GM18873 (cell line): ENCODE data around the gene HTR2C.
"Not testable (repeated sequence)": the region's sequence is repeated elsewhere in the genome, so short reads cannot be mapped to it uniquely, and the experiment has no call there.

Source experiments
- ATAC-seq: cut with Tn5 transposase; IDR thresholded peaks from one replicate; pipeline ENCODE4 v1.9.1; 2021; ENCODE audit warnings: mild to moderate bottlenecking, moderate library complexity, moderate number of reproducible peaks; ENCODE audit not compliant: unreplicated experiment, low FRiP score

HTR2C gene

DNA sequence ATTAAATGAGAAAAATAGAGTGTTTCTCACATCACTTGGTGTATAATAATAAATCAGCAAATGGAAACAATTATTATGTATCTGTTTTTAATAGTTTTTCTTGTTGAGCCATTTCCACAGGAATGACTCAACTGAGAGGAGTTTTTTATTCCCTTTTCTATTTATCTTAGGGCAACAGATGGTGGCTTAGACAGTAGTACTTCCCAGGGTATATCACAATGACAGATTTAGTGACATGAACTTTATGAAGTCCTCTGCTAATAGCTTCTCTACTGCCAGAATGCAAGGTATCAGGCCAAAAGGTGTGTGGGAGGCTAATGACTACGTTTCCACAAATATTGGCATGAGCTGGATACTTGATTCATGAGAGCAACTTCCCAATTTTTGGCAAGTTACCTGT is 126.7 kb downstream of the HTR2C start:
- no peak for ATAC-seq

DNA sequence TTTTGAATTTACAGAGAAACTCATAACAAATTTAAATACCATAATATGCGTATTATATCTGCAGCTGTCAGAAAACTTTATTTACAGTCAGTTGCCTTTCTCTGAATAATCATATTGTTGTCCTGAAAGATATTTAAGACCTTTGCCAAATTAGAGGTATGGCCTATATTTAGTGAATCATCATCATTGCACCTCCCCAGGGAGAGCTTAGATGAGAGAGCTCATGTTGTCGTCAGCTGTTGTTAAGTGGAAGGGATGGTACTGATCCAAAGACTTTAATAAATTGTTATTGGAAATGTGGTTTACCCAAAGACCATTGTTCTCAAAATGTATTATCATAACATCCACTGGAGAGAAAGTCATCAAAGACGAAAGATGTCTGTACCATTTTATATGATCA is 128.6 kb downstream of the HTR2C start:
- no peak for ATAC-seq

DNA sequence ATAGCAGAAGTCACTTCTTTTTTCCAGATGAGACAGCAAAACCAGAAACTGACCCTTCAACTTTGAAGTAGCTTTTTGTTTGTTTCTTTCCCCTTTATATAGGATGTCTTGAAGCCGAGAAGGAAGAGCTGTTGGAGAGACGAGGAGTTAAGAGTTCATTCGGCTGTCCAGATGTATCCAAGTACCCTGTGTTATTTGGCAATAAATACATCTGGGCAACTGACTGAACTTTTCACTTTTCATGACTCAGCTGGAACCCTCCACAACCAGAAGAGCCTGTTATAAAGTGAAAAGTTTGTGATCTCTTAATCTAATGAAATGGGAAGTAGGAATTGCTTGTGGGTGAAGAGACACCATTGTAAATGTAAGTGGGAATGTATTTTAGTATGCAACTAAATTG is 131.2 kb downstream of the HTR2C start:
- no peak for ATAC-seq

GRCh38 chrX:114717921-114718320 is 134.0 kb downstream of the HTR2C start:
- no peak for ATAC-seq

DNA sequence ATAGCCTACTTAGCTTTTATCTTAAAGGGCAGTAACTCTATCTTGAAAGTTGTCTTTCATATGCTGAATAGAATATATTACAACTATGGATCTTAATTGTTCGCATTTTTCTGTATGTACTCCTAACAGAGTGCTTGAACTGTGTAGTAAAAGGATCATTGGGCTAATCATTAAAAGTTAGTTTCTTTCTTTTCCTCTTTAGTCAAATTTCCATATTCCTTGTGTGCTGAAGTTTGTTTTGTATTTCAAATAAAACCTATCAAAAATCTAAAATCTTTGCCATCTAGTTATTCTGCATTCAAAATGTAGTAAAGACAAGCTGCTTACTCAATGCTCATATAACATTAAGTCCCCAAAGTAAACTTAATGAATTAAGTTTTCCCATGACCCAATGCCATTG is 182.7 kb downstream of the HTR2C start:
- ATAC-seq = no peak

DNA sequence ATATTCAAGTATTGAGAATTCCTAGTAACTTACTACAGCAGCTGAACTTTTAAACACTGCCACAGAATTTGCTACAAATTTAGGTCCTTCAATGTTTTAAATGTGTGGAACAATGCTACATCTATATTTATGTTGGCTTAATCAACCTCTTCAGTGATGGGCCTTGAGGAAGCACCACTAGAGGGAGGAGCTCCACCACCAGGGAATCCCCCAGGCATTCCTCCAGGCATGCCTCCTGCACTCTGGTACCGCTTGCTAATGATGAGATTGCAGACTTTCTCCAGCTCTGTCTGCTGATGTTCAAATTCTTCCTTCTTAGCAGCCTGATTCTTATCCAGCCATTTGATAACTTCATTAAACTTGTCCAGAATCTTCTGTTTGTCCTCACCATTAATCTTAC is 190.8 kb downstream of the HTR2C start:
- ATAC-seq = no peak

DNA sequence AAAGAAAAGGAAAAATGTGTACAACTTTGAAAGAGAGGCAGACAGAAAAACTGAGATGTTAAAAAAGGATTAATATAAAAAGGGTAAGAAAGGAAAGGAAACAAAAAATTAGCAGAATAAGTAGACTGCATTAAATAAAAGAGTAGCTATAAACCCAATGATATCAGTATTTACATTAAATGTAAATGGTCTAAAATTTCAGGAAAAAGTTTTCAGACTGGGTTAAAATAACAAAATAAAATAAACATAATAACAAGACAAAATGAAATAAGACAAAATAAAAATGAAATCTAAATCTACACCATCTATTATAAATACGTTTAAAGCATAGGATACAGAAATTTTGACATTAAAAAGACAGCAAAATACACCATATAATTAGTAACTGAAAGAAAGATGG is 199.0 kb downstream of the HTR2C start:
- ATAC-seq = no peak

- ATAC-seq = no peak
Measured at GRCh38 chrX:114787061-114787460, 203.2 kb downstream of the HTR2C start.

- no peak for ATAC-seq
Measured at GRCh38 chrX:114797494-114797893, 213.6 kb downstream of the HTR2C start.

GRCh38 chrX:114798907-114799306 is 215.0 kb downstream of the HTR2C start:
- no peak for ATAC-seq

- no peak for ATAC-seq
Measured at GRCh38 chrX:114800719-114801118, 216.8 kb downstream of the HTR2C start.

- no peak for ATAC-seq
Measured at GRCh38 chrX:114819509-114819908, 235.6 kb downstream of the HTR2C start.

- no peak for ATAC-seq
Measured at GRCh38 chrX:114841051-114841450, 257.2 kb downstream of the HTR2C start.

- no peak for ATAC-seq
Measured at GRCh38 chrX:114842181-114842580, 258.3 kb downstream of the HTR2C start.

GRCh38 chrX:114889481-114889880 is 305.6 kb downstream of the HTR2C start:
- no peak for ATAC-seq

DNA sequence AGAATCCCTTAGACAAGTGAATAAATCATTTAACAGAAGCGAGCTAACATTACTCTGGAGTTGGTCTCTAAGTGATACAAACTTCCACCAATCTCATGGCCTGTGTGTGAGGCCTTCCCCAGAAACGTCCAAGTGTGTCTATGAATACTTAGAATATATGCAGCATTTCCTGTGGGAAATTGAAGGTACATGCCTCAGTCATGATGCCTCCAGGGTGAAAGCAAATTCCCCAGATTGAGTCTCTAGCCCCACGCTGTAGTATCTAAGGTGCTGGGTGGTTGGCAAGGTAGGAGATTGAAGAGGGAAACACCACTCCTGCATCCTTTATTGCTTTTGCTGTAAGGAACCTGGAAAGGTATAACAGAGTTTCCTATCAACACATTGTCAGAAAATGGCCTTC is 319.7 kb downstream of the HTR2C start:
- ATAC-seq = no peak

GRCh38 chrX:114905251-114905650 is 321.4 kb downstream of the HTR2C start:
- ATAC-seq = no peak

DNA sequence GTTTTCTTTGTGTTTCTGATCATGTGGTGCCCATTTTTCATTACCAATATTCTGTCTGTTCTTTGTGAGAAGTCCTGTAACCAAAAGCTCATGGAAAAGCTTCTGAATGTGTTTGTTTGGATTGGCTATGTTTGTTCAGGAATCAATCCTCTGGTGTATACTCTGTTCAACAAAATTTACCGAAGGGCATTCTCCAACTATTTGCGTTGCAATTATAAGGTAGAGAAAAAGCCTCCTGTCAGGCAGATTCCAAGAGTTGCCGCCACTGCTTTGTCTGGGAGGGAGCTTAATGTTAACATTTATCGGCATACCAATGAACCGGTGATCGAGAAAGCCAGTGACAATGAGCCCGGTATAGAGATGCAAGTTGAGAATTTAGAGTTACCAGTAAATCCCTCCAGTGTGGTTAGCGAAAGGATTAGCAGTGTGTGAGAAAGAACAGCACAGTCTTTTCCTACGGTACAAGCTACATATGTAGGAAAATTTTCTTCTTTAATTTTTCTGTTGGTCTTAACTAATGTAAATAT is 323.2 kb downstream of the HTR2C start:
- no peak for ATAC-seq

GRCh38 chrX:114924423-114924822 is 340.5 kb downstream of the HTR2C start:
- ATAC-seq = no peak

DNA sequence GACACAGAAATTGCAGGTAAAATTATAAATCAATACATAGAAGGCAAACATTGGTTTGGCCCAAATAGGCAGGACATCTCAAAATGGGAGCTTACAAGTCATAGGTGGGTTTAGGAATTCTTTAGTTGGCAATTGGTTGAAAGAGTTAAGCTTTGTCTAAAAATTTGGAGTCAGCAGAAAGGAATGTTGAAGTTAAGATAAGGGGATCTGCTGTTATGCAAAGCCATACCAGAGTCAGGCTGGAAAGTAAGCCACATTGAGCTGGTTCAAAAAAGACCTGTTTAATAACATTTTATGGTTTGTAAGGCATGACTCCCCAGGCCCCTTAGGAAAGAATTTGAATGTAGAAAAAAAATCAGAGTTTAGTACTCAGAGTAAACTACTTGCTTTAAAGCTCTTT is 341.0 kb downstream of the HTR2C start:
- no peak for ATAC-seq

DNA sequence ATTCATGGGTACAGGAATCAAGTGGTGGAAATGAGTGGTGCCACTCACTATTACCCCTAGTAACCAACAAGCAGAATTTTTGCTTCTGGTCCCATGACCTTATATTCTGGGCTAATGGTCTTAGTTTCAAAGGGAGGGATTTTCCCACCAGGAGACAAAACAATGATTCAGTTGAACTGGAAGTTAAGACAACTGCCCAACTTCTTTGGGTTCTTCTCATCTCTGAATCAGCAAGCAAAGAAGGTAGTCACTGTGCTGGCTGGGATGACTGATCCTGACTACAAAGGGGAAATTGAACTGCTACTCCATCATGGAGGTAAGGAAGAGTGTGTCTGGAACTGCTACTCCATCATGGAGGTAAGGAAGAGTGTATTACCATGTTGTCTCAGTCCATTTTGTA is 346.3 kb downstream of the HTR2C start:
- ATAC-seq = no peak

DNA sequence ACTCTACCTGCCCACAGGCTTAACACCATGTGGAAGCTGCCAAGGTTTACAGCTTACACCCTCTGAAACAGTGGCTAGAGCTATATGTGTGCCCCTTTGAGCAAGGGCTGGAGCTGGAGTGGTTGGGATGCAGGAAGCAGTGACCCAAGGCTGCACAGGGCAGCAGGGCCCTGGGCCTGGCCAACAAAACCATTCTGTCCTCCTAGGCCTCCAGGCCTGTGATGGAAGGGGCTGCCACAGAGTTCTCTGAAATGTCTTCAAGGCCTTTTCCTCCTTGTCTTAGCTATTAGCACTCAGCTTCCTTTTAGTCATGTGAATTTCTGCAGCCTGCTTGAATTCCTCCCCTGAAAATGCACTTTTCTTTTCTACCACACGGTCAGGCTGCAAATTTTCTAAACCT is 348.7 kb downstream of the HTR2C start:
- ATAC-seq = no peak

- not testable (repeated sequence) for ATAC-seq
Measured at GRCh38 chrX:114933291-114933690, 349.4 kb downstream of the HTR2C start.
